ENCODE measurements around the gene AP3B2.
"Not testable (repeated sequence)": the region's sequence is repeated elsewhere in the genome, so short reads cannot be mapped to it uniquely, and the experiment has no call there.

The AP3B2 gene, protein sequence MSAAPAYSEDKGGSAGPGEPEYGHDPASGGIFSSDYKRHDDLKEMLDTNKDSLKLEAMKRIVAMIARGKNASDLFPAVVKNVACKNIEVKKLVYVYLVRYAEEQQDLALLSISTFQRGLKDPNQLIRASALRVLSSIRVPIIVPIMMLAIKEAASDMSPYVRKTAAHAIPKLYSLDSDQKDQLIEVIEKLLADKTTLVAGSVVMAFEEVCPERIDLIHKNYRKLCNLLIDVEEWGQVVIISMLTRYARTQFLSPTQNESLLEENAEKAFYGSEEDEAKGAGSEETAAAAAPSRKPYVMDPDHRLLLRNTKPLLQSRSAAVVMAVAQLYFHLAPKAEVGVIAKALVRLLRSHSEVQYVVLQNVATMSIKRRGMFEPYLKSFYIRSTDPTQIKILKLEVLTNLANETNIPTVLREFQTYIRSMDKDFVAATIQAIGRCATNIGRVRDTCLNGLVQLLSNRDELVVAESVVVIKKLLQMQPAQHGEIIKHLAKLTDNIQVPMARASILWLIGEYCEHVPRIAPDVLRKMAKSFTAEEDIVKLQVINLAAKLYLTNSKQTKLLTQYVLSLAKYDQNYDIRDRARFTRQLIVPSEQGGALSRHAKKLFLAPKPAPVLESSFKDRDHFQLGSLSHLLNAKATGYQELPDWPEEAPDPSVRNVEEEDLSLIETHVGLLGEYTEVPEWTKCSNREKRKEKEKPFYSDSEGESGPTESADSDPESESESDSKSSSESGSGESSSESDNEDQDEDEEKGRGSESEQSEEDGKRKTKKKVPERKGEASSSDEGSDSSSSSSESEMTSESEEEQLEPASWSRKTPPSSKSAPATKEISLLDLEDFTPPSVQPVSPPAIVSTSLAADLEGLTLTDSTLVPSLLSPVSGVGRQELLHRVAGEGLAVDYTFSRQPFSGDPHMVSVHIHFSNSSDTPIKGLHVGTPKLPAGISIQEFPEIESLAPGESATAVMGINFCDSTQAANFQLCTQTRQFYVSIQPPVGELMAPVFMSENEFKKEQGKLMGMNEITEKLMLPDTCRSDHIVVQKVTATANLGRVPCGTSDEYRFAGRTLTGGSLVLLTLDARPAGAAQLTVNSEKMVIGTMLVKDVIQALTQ

GRCh38 chr15:82709421-82710207 lies at the start of gene AP3B2:
AP3B2 (minus strand) TSS chr15:82709875; CDS start chr15:82709706, 169 bp downstream.
- peak; percentile 67 for DNase-seq

DNA sequence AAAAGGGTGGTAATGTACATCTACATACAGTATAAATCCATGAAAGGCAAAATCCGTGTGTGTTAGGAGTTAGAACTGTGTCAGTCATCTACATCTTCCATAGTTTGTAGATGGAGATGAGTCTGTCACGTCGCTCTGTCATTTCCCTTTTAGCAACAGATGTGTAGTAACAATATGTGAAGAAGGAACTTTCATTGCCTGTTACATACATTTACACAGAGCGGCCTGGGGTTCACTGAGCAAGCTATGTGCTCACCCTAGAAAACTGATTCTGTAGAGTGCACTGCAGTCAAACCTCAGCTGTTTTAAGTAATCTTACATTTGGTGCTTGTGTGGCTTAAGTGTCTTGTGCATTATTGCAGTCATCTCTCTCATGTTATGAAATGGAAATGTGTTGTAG lies 41.6 kb upstream of the AP3B2 start:
- no peak for DNase-seq

DNA sequence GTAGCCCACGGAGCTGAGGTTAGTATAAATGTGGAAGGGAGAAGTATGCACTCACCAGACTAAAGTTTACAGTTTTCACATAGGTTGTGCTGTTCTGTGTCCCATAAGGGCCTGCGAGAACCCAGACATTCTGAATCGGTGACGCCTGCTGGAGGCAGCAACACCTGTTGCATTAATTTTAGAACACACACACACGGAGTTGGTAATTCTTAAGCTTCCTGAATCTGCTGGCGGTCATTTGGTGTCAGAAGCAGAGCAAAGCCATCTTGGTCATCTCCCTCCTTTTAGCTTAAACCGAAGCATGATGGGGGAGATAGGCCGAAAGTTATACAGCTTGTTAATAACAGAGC lies 41.1 kb upstream of the AP3B2 start:
- peak; percentile 33 for DNase-seq

- DNase-seq, result peak; percentile 94
These were observed 40.5 kb upstream of the AP3B2 start for GRCh38 chr15:82749951-82750830.

GRCh38 chr15:82748315-82748714 lies 38.6 kb upstream of the AP3B2 start:
- no peak for DNase-seq

DNA sequence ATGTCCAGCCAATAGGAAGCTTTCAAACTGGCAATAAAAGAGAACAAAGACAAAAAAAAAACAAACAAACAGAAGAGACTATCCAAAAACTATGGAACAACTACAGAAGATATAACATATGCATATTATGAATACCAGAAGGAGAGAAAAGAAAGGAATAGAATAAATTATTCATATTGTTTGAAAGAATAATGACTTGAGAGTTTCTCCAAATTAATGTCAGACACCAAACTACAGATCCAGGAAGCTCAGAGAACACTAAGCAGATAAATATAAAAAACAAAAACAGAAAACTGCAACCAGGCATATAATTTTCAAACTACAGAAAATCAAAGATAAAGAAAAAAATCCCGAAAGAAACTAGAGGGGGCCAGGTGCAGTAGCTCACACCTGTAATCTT lies 34.1 kb upstream of the AP3B2 start:
- DNase-seq, result no peak

- DNase-seq, result no peak
These were observed 32.5 kb upstream of the AP3B2 start for GRCh38 chr15:82742134-82742533.

DNA sequence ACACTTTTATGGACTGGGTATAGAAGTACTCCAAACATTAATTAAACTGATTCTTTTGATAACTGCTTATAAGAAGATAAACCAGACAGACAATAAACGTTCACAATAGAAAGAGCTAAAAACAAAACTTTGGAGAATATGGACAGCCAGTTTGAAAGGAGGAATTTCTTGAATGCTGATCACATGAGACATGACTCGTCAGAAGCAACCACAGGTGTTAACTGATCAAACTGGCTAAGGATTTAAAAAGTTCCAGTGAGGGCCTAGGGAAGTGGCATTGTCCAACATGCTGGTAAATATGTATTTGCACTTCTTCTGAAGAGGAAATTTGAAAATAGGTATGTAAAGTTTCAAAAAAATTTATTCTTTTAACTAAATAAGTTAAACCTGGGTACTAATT lies 29.4 kb upstream of the AP3B2 start:
- no peak for DNase-seq

DNA sequence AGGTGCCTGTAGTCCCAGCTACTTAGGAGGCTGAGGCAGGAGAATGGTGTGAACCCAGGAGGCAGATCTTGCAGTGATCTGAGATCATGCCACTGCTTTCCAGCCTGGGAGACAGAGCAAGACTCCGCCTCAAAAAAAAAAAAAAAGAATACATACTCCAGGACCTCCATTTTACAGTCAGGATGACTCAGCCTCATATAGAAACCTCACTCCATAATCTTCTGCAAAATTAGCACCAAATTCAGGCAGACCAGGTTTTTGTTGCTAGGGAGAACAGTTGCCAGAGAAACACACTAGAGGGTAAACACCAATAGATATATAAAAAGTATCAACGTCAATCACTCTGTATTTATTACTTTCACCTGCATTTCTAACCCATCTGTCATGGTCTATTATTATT lies 28.3 kb upstream of the AP3B2 start:
- no peak for DNase-seq

DNA sequence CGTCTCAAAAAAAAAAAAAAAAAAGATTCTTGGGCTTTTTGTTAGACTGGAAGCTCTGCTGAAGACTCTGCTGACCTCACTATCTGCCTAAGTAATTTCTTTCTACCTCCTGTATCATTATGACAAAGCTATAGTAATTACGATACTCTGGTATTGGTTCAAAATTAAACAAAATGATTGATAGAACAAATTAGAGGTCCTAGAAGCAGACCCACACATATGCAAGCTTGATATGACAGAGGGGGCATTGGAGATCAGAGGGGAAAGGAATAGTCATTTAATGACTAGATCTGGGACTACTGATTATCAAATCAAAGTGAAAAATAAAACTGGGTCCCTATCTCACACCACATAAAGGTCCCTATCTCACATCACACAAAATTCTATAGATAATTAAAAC lies 21.9 kb upstream of the AP3B2 start:
- DNase-seq, result no peak

- DNase-seq, result no peak
These were observed 20.4 kb upstream of the AP3B2 start for GRCh38 chr15:82730022-82730530.

DNA sequence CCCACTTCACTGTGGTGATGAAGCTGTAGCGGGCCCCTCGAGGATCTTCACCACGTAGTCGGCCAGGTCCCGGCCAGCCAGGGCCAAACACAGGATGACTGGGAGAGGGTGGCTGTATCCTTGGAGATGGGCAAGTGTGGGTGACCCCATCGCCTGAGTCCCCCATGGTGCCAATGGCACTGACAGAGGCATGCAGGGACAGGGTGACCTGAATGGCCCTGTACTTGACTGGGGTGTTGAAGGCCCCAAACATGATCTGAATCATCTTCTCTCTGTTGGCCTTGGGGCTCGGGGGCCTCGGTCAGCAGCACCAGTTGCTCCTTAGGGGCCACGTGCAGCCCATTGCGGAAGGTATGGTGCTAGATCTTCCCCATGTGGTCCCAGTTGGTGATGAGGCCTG lies 17.1 kb upstream of the AP3B2 start:
- no peak for DNase-seq

DNA sequence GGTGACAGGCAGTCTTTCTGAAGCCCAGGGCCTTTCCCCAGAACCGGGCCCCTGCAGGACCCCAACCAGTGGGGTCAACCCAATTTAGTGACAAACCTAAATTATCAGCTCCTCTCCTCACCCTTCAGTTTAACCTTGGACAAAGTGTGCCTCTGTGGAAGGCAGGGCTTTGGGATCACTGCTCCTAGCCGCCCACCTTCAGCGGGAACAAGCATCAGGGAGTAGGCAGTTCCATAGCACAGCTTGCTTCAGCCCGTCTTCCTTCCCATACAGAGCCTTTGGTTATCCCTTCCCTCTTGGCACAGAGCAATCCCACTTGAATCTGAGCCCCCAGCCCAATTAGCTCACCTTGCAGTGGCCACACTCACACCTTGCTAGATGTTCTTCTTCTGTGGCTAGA lies 5.3 kb upstream of the AP3B2 start:
- DNase-seq, result no peak

DNA sequence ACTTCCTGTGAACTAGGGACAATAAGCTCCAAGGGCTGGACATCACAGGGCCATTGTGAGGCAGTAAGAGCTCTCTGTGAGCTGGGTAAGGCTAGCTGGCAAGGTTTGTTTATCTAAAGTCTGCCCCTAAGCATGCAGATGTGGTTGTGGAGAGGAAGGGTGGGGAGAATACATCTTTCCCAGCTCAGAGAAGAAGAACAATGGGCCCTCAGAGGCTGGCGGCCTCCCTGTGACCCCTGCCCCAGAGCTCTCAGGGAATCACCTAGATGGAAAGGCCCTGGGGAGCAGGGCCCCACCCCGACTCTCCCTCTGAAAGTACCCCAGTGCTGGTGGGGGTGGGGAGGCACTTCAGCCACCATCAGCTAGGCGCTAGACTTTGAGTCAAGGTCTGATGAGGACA lies 4.3 kb upstream of the AP3B2 start:
- no peak for DNase-seq

GRCh38 chr15:82712036-82712435 lies 2.4 kb upstream of the AP3B2 start:
- no peak for DNase-seq

GRCh38 chr15:82710926-82711490 lies 1.3 kb upstream of the AP3B2 start:
- DNase-seq, result no peak

DNA sequence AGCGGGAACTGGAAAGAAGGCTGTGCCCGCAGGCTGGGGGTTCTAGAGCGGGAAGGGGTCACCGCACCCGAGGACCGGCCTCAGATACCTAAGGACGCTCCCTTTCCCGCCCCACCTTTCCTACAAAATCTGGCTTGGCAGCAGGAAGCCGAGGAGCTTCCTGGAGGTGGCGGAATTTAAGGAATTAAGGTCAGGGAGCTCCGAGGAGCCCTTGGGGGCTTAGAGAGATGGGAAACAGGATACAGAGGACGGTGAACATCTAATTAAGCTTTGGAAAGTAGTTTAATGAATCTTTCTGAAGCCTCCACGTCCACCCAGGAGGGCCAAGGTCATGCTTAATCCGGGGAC lies 507 bp upstream of the AP3B2 start:
- DNase-seq, result no peak

- DNase-seq, result no peak
These were observed 624 bp downstream of the AP3B2 start for GRCh38 chr15:82709081-82709420.

GRCh38 chr15:82705856-82706255 lies 3.8 kb downstream of the AP3B2 start:
- not testable (repeated sequence) for DNase-seq

- DNase-seq, result no peak
These were observed 9.9 kb downstream of the AP3B2 start for GRCh38 chr15:82699726-82700125.

DNA sequence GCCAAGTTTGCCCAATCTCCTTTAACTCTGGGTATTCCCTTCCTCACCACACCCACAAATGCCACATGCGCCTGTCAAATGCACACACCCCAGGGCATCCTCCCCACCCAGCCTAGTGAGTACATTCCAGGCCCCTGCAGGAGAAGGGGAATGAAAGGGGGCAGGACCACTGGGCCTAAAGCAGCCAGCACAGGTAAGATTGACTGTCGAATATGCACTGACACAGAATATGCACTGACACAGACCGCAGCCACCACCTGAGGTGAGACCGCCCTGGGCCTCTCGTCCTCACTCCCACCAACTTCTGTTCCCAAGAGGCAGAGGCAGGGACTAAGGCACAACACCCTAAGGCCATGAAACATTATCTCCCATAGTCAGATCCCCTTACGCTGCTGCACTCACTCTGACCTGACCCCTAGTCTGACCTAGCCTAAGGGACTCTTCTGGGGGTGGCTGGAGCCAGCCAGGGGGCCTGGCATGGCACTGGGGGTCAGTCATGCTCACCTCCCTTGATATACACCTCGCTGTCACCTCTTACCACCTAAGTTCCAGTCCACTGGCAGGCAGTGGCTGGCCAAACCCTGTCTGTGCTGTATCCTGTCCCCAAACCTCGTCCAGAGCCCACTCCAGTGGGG lies 10.8 kb downstream of the AP3B2 start:
- DNase-seq, result no peak
